ENCODE results near the gene RBP3. TPM values are rescaled to one million over a fixed set of nuclear protein-coding genes. Genes with fewer than 3 reads are reported as not detected.
"Not testable (repeated sequence)": the region's sequence is repeated elsewhere in the genome, so short reads cannot be mapped to it uniquely, and the experiment has no call there.

Gene RBP3
- total and polyA plus RNA-seq, 7 donors = not detected

- TF ChIP-seq POLR2AphosphoS5 (IDR thresholded peaks at IDR 0.05) (peak in 3 of 4 donors; percentile 18 to 46 (median 32)), CTCF (IDR thresholded peaks at IDR 0.05) (no peak)
- H3K9me3 ChIP-seq = no peaks in the 10 kb centered on the region
- peak within 1 kb of the TSS; percentile 72 to 87 (median 84) for H3K27ac ChIP-seq
- H3K27me3 ChIP-seq = peaks cover 0 to 8% (median 0%) of the 10 kb centered on the region in 3 donors
- DNase-seq = peak; percentile 90
- peak within 1 kb of the TSS; percentile 72 to 86 (median 81) for H3K4me3 ChIP-seq
- peaks cover 0 to 7% (median 5%) of the 10 kb centered on the region in 4 donors for H3K4me1 ChIP-seq
- no peaks in the 10 kb centered on the region for H3K36me3 ChIP-seq
- 0% methylated on average over 75 of the region's 75 CpGs for WGBS, 2 donors
- intact Hi-C loops (cut with DNase I) = no loop called here
Observed at GRCh38 chr10:47384148-47384921, 36.2 kb downstream of the RBP3 start, which contains the start of gene ZNF488. Gene ZNF488 (minus strand): TSS chr10:47384293. CDS start chr10:47368829, 15,464 bp downstream.

- intact Hi-C loops (cut with DNase I); H3K4me3 ChIP-seq; H3K27me3 ChIP-seq; H3K36me3 ChIP-seq; H3K27ac ChIP-seq; H3K9me3 ChIP-seq; H3K4me1 ChIP-seq; DNase-seq: not testable (repeated sequence)
- WGBS, 2 donors = 93 to 95% methylated on average over 2 of the region's 2 CpGs
Observed at GRCh38 chr10:47386104-47386503, 37.9 kb downstream of the RBP3 start.

- peaks cover 0 to 3% (median 3%) of the 10 kb centered on the region in 4 donors for H3K4me1 ChIP-seq
- no peak overlapping the region for H3K4me3 ChIP-seq
- TF ChIP-seq POLR2AphosphoS5 (IDR thresholded peaks at IDR 0.05) = no peak
- no peak for TF ChIP-seq EP300 (IDR thresholded peaks at IDR 0.05)
- no peak for TF ChIP-seq CTCF (IDR thresholded peaks at IDR 0.05)
- no peak for TF ChIP-seq POLR2A (IDR thresholded peaks at IDR 0.05)
- DNase-seq = peak; percentile 14
- H3K27me3 ChIP-seq = no peaks in the 10 kb centered on the region
- 91 to 94% methylated on average over 4 of the region's 4 CpGs for WGBS, 2 donors
- H3K9me3 ChIP-seq = no peaks in the 10 kb centered on the region
- intact Hi-C loops (cut with DNase I) = no loop called here
- H3K36me3 ChIP-seq = no peaks in the 10 kb centered on the region
- no peak overlapping the region for H3K27ac ChIP-seq
Observed at GRCh38 chr10:47388879-47389278, 40.7 kb downstream of the RBP3 start.

- no peaks in the 10 kb centered on the region for H3K9me3 ChIP-seq
- H3K27me3 ChIP-seq = no peaks in the 10 kb centered on the region
- 93 to 95% methylated on average over 3 of the region's 3 CpGs for WGBS, 2 donors
- H3K4me1 ChIP-seq = no peaks in the 10 kb centered on the region
- no peaks in the 10 kb centered on the region for H3K36me3 ChIP-seq
- H3K27ac ChIP-seq = no peak overlapping the region
- no peak for TF ChIP-seq EP300 (IDR thresholded peaks at IDR 0.05)
- TF ChIP-seq CTCF (IDR thresholded peaks at IDR 0.05) = no peak
- TF ChIP-seq POLR2AphosphoS5 (IDR thresholded peaks at IDR 0.05) = no peak
- TF ChIP-seq POLR2A (IDR thresholded peaks at IDR 0.05) = no peak
- no peak overlapping the region for H3K4me3 ChIP-seq
- intact Hi-C loops (cut with DNase I) = no loop called here
- DNase-seq = no peak
Observed at GRCh38 chr10:47389619-47390018, 41.5 kb downstream of the RBP3 start.

GRCh38 chr10:47396311-47396717 is 48.2 kb downstream of the RBP3 start:
- TF ChIP-seq CTCF (IDR thresholded peaks at IDR 0.05) = no peak
- Histone ChIP-seq H3K27ac (no peak overlapping the region), H3K36me3 (no peaks in the 10 kb centered on the region), H3K9me3 (no peaks in the 10 kb centered on the region), H3K27me3 (no peaks in the 10 kb centered on the region), H3K4me1 (no peaks in the 10 kb centered on the region), H3K4me3 (no peak overlapping the region)
- no peak for DNase-seq
- intact Hi-C loops (cut with DNase I) = no loop called here

Data from sigmoid colon (tissue), 7 donors.